Adipocyte (in vitro differentiated cells): ENCODE results near the gene BEAN1.

Source experiments
- DNase-seq: peaks from one replicate; pipeline ENCODE4 v3.0.0-alpha.2; 2015; ENCODE audit warnings: low read depth
- H3K27me3 ChIP-seq: replicated peaks from 2 replicates; pipeline ENCODE4 v1.7.0; 2013; ENCODE audit warnings: mild to moderate bottlenecking, low read length, moderate library complexity; ENCODE audit not compliant: control insufficient read depth, insufficient read depth
- H3K36me3 ChIP-seq: 2 replicates; pipeline ENCODE4 v1.7.0; 2013; ENCODE audit warnings: low read length, mild to moderate bottlenecking, moderate library complexity; ENCODE audit not compliant: control insufficient read depth, insufficient read depth, severe bottlenecking
- H3K4me1 ChIP-seq: 2 replicates; pipeline ENCODE4 v1.7.0; 2013; ENCODE audit warnings: mild to moderate bottlenecking, low read length, moderate library complexity; ENCODE audit not compliant: control insufficient read depth, insufficient read depth
- H3K4me3 ChIP-seq: 2 replicates; pipeline ENCODE4 v1.7.0; 2013; ENCODE audit warnings: mild to moderate bottlenecking, low read length, moderate library complexity
- H3K9ac ChIP-seq: 2 replicates; pipeline ENCODE4 v1.7.0; 2013; ENCODE audit warnings: mild to moderate bottlenecking, low read length, moderate library complexity
- H3K9me3 ChIP-seq: 2 replicates; pipeline ENCODE4 v1.7.0; 2013; ENCODE audit warnings: mild to moderate bottlenecking, low read length, moderate library complexity; ENCODE audit not compliant: control insufficient read depth

The BEAN1 gene

DNA sequence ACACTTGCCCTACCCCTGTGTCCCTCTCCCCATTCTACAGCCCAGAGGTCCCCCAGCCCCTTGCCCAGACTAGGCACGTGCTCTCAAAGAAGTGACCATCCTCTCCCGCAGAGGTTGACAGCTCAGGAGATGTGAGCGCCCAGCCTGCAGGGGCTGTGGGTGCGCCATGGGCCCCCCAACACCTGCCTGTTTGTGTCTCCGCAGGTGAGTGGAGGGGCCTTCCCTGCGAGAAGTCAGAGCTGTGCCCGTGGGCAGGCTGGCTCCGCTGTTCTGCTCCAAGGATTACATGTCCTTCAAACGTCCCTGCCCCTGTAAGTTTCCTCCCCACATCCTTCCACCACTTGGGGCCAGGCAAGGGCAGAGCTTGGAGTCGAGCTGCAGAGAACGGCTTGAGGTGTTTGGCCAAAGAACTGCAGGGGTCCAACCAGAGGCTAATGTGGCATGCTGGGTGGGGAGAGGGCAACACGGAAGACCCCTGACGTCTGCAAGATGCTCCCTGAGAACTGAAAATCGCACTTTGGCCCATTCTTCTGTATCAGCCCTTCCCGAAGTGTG lies 10.4 kb downstream of the BEAN1 start:
- Histone ChIP-seq H3K4me1 (peaks cover 8% of the 10 kb centered on the region), H3K9me3 (no peaks in the 10 kb centered on the region), H3K4me3 (no peak overlapping the region), H3K36me3 (no peaks in the 10 kb centered on the region), H3K27me3 (peaks cover 3% of the 10 kb centered on the region), H3K9ac (no peak overlapping the region)
- no peak for DNase-seq

DNA sequence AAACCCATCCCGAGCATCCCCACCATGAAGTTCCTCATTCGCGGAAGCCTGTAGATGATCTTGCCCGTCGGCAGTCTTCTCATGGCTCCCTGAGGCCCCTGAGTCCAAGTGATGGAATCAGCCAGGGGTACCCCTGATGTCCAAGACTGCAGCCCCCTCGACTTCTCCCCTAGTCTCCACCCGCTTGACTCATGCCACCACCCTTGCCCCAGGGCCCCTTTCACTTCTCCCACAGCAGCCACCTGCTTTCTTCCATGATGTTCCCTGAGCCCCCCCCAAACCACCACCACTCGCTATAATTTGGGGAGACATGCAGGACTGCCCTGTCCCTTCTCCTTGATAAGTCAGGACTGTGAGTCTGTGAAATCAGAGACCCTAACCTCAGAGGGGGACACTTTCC lies 11.4 kb downstream of the BEAN1 start:
- Histone ChIP-seq H3K9ac (no peak overlapping the region), H3K4me3 (no peak overlapping the region), H3K4me1 (peaks cover 13% of the 10 kb centered on the region), H3K9me3 (no peaks in the 10 kb centered on the region), H3K36me3 (no peaks in the 10 kb centered on the region), H3K27me3 (peaks cover 3% of the 10 kb centered on the region)
- no peak for DNase-seq

DNA sequence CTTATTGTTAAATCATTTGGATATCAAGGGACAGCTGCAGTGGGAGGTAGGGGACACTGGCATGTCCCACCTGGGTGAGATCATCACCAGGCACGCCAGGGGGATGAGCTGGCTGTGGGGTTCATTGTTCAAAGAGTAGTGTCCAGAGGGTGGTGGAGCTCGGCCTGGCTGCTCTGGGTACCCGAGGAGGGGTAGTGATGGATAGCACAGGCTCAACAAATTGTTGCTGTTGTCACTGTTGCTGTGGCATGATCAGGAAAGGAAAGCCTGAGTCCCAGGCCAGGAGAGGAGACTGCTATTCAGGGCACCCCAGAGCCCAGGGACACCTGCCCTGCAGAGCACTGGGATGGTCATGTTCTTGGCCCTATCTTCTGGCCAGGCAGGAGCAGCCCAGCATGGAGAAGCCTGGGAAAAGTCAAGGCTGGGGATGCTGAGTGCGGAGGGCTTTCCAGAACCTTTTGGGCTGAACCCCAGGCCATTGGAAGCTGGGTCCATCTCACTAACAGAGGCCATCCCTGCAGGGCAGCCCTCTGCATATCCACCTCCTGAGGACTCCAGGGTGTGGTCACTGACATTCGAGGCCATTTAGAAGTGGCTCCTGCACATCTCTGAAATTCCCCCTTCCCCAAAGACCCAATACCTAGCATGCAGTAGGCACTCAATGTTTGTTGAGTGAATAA lies 12.1 kb downstream of the BEAN1 start:
- H3K9ac ChIP-seq = no peak overlapping the region
- no peak for DNase-seq
- no peaks in the 10 kb centered on the region for H3K36me3 ChIP-seq
- H3K27me3 ChIP-seq = peaks cover 3% of the 10 kb centered on the region
- H3K4me1 ChIP-seq = peaks cover 13% of the 10 kb centered on the region
- no peak overlapping the region for H3K4me3 ChIP-seq
- no peaks in the 10 kb centered on the region for H3K9me3 ChIP-seq

DNA sequence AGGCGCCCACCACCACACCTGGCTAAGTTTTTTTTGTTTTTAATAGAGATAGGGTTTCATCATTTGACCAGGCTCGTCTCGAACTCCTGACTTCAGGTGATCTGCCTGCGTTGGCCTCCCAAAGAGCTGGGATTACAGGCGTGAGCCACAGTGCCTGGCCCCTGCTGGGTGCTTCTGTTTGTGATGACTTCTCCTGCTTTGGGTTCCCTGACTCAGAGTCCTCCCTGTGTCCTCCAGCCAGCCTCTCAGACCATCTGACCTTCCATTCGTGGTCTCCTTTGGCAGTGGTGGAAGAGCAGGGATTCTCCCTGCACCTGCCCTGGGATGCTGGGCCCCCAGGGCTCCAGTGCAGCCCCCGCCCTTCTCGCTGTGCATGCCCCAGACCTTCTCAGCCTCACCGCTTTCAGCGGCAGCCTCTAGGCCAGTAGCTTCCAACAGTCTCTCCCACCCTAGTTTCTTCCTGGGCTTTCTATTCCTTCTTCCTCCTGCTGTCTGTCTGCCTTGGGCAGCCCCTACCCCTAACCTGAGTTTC lies 13.2 kb downstream of the BEAN1 start:
- Histone ChIP-seq H3K9ac (no peak overlapping the region), H3K36me3 (no peaks in the 10 kb centered on the region), H3K27me3 (peaks cover 3% of the 10 kb centered on the region), H3K9me3 (no peaks in the 10 kb centered on the region), H3K4me3 (no peak overlapping the region), H3K4me1 (peaks cover 13% of the 10 kb centered on the region)
- no peak for DNase-seq

DNA sequence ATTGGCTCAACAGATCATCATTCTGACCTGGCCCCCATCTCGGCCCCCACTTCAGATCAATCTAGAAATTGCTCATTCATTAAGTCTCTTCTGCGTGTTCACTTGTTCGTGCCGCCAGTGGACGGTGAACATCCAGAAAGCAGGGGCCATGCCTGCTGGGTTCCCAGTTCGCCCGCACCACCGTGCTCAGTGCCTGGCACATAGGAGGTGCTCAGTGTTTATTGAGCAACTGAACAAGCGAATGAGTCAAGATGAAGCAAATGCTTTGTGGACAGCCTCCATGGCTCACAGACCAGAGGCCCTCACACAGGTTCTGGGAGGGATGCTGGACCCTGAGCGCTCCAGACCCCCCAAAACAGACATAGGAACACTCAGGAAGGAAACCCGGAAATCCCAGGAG lies 13.9 kb downstream of the BEAN1 start:
- Histone ChIP-seq H3K9me3 (no peaks in the 10 kb centered on the region), H3K27me3 (peaks cover 3% of the 10 kb centered on the region), H3K36me3 (no peaks in the 10 kb centered on the region), H3K4me1 (peaks cover 13% of the 10 kb centered on the region), H3K4me3 (no peak overlapping the region), H3K9ac (no peak overlapping the region)
- DNase-seq = no peak

DNA sequence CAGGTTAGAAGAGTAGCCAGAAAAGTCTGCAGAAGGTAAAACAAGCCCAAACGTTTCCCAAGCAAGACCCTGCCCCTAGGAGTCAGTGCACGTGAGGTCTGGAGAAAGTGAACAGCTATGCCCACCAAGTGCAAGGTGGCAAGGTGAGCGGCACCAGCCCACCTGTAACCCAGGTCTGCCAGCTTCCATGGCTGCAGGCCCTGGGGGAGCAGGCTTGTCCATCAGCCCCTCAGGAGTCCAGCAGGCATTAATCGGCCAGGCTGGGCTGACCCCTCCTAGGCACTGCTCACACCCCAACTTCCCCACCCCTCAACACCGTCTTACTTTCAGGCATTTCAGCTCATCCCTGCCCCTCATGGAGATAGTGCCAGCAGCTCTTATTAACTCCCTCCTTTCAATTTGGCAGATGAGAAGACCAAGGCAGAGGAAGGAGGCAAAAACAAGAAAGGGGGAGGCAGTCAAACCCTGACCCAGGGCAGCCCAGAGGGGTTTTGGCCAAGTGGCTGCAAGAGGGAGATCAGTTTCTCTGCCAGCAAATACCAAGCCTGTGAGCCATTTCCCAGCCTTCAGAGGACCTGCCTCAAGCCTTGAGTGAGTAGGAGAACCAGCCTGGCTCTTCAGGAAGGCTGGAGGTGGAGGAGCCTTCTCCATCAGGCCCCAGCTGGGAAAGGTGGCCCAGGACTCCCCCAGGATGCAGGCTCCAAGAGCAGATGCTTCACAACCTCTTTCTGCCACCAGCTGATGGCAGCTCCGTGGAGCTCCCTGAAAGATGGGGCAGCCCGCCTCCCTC lies 14.7 kb downstream of the BEAN1 start:
- H3K9me3 ChIP-seq = no peaks in the 10 kb centered on the region
- H3K9ac ChIP-seq = no peak overlapping the region
- peaks cover 13% of the 10 kb centered on the region for H3K4me1 ChIP-seq
- H3K4me3 ChIP-seq = no peak overlapping the region
- peak; percentile 61 for DNase-seq
- peaks cover 3% of the 10 kb centered on the region for H3K27me3 ChIP-seq
- H3K36me3 ChIP-seq = no peaks in the 10 kb centered on the region

DNA sequence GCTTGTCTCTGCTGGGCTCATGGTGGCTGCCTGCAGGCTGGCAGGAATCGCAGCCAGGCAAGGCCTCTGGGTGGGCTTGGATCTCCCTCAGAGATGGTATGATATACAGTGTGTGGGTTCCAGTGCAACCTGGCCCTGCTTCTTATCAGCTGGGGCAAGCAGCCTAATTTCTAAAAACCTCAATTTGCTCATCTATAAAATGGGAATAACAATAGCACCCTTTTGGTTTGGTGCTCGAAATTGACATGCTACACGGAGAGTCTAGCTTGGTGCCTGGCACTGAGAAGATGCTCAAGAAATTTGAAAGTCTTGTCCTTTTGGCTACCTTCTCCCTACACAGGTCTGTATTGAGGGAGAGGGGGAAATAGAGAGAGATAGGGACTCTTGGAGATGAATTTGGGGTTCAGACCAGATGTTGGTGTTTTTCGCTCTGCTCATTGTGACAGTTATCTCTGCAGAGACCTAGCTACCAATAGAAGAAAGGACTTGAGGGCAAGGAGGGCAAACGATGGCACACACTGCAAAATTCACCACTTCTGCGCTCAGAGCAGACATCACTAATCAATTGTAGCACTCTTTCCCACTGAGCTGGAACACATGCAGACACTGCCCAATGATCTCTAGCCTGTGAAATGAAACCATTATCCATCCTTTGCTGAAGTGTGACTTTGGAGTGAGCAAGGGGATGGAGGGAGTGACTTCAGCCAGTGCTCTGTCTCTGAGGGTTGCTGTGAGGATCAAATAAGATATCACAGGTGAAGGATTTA lies 15.6 kb downstream of the BEAN1 start:
- Histone ChIP-seq H3K4me3 (no peak overlapping the region), H3K9me3 (no peaks in the 10 kb centered on the region), H3K4me1 (peaks cover 13% of the 10 kb centered on the region), H3K27me3 (peaks cover 3% of the 10 kb centered on the region), H3K9ac (no peak overlapping the region), H3K36me3 (no peaks in the 10 kb centered on the region)
- no peak for DNase-seq

DNA sequence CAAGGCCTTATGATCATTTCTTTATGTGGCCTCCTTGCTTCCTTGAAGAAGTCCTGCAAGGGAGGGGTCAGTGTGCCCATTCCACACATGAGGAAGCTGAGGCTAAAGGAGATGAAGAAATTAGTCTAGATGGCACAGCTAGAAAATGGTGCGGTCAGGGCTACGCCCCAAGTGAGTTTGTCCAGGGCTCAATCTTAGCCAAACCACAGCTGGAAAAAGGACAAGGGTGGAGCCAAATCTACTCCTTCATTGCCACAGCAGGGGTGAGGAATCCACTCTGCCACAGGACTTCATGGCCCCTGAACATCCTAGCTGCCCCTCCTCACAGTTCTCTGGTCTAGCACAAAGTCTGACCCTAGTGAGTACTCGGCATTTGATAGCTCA lies 16.2 kb downstream of the BEAN1 start:
- DNase-seq = no peak
- Histone ChIP-seq H3K27me3 (peaks cover 3% of the 10 kb centered on the region), H3K36me3 (no peaks in the 10 kb centered on the region), H3K4me3 (no peak overlapping the region), H3K9me3 (no peaks in the 10 kb centered on the region), H3K9ac (no peak overlapping the region), H3K4me1 (peaks cover 13% of the 10 kb centered on the region)

DNA sequence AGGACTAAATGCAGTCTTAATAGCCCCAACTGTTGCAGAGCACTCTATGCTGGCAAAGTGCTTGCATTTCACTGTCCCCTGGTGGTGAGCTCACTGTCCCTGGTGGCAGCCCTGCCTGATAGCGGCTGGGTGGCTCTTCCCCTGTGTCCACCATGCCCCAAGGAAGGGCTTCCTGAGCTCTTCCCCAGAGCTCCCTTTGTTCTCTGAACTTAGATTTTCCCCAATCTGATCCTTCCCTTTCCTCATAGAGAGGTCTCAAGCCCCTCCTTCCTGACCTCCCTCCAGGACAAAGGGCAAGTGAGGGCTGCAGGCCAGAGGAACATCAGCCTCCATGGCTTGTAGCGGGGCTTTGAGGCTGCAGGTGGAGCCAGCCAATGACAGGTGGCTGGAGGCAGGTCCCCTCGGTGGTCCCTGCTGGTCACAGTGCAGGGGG lies 17.0 kb downstream of the BEAN1 start:
- peaks cover 13% of the 10 kb centered on the region for H3K4me1 ChIP-seq
- no peak for DNase-seq
- H3K9me3 ChIP-seq = no peaks in the 10 kb centered on the region
- no peak overlapping the region for H3K4me3 ChIP-seq
- H3K27me3 ChIP-seq = peaks cover 3% of the 10 kb centered on the region
- H3K9ac ChIP-seq = no peak overlapping the region
- no peaks in the 10 kb centered on the region for H3K36me3 ChIP-seq

DNA sequence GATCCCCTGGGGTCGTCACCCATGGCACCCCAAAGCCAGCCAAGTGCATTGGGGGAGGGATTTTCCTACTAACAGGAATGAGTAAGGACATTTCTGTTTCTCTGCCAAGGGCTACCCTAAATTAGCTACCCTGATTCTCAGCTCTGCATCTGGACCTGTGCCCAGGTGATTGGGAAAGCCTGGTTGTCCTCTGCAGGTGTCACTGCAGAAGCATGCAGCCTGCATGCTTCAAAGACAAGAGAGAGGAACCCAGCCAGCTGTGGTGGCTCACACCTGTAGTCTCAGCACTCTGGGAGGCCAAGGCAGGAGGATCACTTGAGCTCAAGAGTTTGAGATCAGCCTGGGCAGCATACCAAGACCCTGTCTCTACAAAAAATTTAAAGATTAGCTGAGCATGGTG lies 19.6 kb downstream of the BEAN1 start:
- no peaks in the 10 kb centered on the region for H3K36me3 ChIP-seq
- peaks cover 9% of the 10 kb centered on the region for H3K4me1 ChIP-seq
- H3K27me3 ChIP-seq = no peaks in the 10 kb centered on the region
- H3K4me3 ChIP-seq = no peak overlapping the region
- DNase-seq = no peak
- no peaks in the 10 kb centered on the region for H3K9me3 ChIP-seq
- H3K9ac ChIP-seq = no peak overlapping the region

DNA sequence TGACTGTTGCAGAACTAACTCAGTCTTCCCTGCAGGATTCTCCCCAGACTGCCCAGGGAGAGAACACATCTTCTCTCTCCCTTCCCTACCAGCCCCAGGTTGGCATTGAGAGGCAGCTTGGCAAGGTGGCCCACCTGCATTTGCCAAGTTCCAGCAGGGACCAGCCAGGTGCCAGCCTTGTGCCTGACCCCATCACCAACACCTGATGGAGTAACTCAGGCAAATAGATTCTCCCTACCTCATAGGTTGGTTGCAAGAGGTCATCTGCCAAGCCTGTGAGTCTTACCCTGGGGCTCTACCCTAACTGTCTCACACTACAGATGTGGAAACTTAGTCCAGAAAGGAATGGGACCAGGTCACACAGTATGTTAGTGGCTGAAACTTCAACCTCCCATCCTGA lies 20.4 kb downstream of the BEAN1 start:
- no peak for DNase-seq
- Histone ChIP-seq H3K4me3 (no peak overlapping the region), H3K9me3 (no peaks in the 10 kb centered on the region), H3K4me1 (peaks cover 5% of the 10 kb centered on the region), H3K9ac (no peak overlapping the region), H3K36me3 (no peaks in the 10 kb centered on the region), H3K27me3 (no peaks in the 10 kb centered on the region)
